Omental fat pad (tissue), 4 donors: ENCODE results near the gene DENND1B. TPM values are rescaled to one million over a fixed set of nuclear protein-coding genes. Genes with fewer than 3 reads are reported as not detected.

ENCODE experiments used
- ATAC-seq: fragments of 150-250 bp; one replicate; pipeline ENCODE4 v1.9.1; 2016; ENCODE audit warnings: mild to moderate bottlenecking, moderate library complexity; ENCODE audit not compliant: low FRiP score
- DNase-seq: peaks from one replicate; pipeline ENCODE4 v3.0.0-alpha.2; 2019; ENCODE audit warnings: low spot score
- total RNA-seq, 4 donors: library from RNA; depleted of rRNA; stranded (reverse); fragments of >200 nt; gene quantifications; one replicate each; pipeline ENCODE4 v1.1.0, GENCODE V29; 2016
- TF ChIP-seq, protein P1 (sequence below), 3 donors: fragments of 450-650 bp; IDR thresholded peaks; one replicate each; pipeline ENCODE4 v1.5.1; 2016 to 2017; ENCODE audit warnings: antibody characterized with exemption in 3 of 3, mild to moderate bottlenecking in 3 of 3, moderate library complexity in 2 of 3

Gene DENND1B
- total RNA-seq, 4 donors from 2014 or later, result 8.3 to 16.6 (median 11.1) TPM

DNA sequence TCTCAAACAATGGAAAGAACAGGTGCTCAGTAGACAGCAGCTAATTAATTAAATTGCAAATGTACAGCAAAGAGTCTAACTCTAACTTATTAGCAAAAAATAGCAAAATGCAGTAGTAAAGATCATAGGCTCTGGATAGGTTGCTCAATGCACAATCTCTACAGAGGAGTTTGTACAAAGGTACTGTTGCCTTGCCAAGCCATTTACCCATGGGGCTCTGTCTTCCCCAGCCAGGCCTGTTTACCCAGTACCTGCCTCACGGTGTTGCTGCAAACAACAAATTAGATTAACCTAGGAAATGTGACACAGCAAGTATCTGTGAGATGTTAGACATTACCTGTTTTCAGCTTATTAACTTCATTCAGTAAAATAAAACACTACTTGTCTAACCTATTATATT, 222.0 kb downstream of the DENND1B start:
- ATAC-seq (no peak), DNase-seq (no peak)
- TF ChIP-seq, protein P1, sequence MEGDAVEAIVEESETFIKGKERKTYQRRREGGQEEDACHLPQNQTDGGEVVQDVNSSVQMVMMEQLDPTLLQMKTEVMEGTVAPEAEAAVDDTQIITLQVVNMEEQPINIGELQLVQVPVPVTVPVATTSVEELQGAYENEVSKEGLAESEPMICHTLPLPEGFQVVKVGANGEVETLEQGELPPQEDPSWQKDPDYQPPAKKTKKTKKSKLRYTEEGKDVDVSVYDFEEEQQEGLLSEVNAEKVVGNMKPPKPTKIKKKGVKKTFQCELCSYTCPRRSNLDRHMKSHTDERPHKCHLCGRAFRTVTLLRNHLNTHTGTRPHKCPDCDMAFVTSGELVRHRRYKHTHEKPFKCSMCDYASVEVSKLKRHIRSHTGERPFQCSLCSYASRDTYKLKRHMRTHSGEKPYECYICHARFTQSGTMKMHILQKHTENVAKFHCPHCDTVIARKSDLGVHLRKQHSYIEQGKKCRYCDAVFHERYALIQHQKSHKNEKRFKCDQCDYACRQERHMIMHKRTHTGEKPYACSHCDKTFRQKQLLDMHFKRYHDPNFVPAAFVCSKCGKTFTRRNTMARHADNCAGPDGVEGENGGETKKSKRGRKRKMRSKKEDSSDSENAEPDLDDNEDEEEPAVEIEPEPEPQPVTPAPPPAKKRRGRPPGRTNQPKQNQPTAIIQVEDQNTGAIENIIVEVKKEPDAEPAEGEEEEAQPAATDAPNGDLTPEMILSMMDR (IDR thresholded peaks at IDR 0.05), result no peak

GRCh38 chr1:197546989-197547388, 228.3 kb downstream of the DENND1B start:
- TF ChIP-seq, protein P1 (IDR thresholded peaks at IDR 0.05), result no peak
- ATAC-seq (no peak), DNase-seq (no peak)

DNA sequence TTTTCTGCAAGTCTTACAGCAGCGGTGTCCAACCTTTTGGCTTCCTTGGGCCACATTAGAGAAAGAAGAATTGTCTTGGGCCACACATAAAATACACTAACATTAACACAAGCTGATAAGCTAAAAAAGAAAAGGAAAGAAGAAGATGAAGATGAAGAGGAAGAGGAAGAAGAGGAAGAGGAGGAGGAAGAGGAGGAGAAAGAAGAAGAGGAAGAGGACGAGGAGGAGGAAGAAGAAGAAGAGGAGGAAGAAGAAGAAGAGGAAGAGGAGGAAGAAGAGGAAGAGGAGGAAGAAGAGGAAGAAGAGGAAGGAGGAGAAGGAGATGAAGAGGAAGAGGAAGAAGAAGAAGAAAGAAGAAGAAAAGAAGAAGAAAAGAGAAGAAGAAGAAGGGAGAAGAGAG, 230.7 kb downstream of the DENND1B start:
- DNase-seq (no peak), ATAC-seq (no peak)
- TF ChIP-seq, protein P1 (IDR thresholded peaks at IDR 0.05), result no peak

GRCh38 chr1:197544130-197544529, 231.2 kb downstream of the DENND1B start:
- ATAC-seq (no peak), DNase-seq (no peak)
- TF ChIP-seq, protein P1 (IDR thresholded peaks at IDR 0.05), result no peak

DNA sequence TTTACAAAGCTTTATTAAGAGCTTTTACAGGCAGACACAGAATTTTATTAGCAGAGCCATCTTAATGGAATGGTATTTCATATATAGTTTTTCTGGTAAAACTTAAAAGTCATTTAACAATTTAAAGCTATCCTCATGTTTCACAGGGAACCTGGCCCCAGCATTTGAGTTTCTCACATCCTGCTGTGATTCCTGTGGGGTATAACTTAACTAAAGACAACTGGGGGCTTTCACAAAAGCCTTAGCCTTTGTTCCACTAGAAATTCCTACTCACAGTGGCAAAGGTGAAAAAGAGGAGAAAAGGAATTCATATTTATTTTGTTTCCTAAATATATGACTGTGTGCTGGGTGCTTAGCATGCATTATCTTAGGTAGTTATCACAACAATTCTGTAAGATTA, 233.9 kb downstream of the DENND1B start:
- ATAC-seq (no peak), DNase-seq (no peak)
- TF ChIP-seq, protein P1 (IDR thresholded peaks at IDR 0.05), result no peak

DNA sequence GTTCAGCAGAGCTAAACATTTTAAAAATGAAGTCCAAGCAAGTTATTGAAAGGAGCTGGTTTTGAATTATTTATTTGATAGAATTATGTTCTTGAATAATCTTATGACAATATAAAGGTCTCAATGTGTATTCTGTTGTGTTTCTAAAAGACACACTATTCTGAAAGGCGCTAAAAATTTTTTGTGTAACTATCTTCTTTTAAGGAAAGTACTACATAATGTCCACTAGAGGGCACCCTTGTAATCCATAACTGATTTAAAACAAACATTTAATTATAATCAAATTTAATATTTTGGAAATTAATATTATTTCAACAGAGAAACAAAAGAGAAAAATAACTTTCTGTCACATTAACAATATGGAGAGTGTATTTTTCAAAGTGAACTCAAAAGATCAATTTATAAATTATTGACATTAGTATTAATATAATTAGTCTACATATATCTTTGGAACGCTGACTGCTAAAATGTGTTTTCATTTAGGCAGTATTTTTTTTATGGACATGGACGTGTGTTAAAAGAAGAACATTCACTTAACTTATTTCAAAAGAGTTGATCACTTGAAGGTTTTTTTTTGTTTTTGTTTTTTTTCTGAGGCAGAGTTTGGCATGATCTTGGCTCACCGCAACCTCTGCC, 248.4 kb downstream of the DENND1B start:
- TF ChIP-seq, protein P1 (IDR thresholded peaks at IDR 0.05), result no peak
- no peak for DNase-seq
- no peak for ATAC-seq

DNA sequence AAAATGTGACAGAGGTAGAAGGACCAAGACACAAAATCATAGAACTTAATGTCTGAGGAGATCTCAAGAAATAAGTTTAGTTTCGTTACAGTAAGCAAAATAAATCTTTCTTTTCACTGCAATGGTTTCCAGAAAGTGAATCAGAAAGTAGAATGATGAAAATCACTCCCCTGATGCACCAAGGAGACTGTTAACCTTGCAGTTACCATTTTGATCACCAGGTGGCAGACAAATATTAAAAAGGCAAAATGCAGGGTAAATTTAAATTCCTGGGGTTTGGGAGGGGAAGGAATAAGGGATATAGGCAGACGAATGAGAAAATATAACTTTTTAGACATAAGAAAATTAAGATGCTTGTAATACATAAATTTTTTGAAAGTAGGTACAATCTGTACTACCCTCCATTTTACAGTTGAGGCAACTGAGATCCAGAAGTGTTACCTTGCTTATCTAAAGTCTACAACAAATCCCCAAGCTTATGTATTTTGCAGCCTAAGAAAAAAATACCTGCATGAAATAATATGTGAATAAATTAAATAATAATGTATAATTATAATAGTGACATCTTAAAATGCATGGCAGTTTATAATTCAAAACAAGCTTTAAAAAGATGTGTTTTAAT, 254.1 kb downstream of the DENND1B start:
- DNase-seq, result no peak
- TF ChIP-seq, protein P1 (IDR thresholded peaks at IDR 0.05), result peak in 1 of 3 donors; percentile 21

More for the DNA sequence above, 254.1 kb downstream of the DENND1B start:
- ATAC-seq, result no peak
